H1 (cell line): ENCODE measurements around the gene LRPPRC. TPM values are rescaled to one million over a fixed set of nuclear protein-coding genes. Genes with fewer than 3 reads are reported as not detected.

Source experiments
- CTCF ChIA-PET: fragments of 300-600 bp; sonication (Branson Sonifier 250); formaldehyde crosslinking; loops from one replicate; lab custom pipeline; 2021; ENCODE audit not compliant: partially characterized antibody; lab: Charles Lee
- POLR2A ChIA-PET: fragments of 300-600 bp; sonication (Branson Sonifier 250); formaldehyde crosslinking; loops from one replicate; lab custom pipeline; 2021; ENCODE audit warnings: inconsistent platforms; ENCODE audit not compliant: partially characterized antibody; lab: Charles Lee
- DNase-seq, 2 experiments: peaks; one replicate each; pipeline versions ENCODE4 v3.0.0 to v3.0.0-alpha.2; 2010 to 2022; ENCODE audit warnings: low spot score in 2 of 2, low read depth in 1 of 2, mixed read lengths in 1 of 2
- FAIRE-seq: peaks from 2 replicates; lab custom pipeline; 2011; peaks lifted over from hg19 to GRCh38; lab: Jason Lieb, UNC
- H2AFZ ChIP-seq: 2 replicates; pipeline ENCODE4 v1.8.1; 2012; ENCODE audit warnings: low read length, inconsistent platforms
- H2AK5ac ChIP-seq: 2 replicates; pipeline ENCODE4 v1.6.1; 2013; ENCODE audit warnings: low read depth, low read length
- H2BK120ac ChIP-seq: replicated peaks from 2 replicates; pipeline ENCODE3; 2013; ENCODE audit warnings: low read depth, low read length, inconsistent platforms
- H2BK12ac ChIP-seq: 2 replicates; pipeline ENCODE4 v1.6.1; 2013; ENCODE audit warnings: low read depth, low read length
- H2BK15ac ChIP-seq: 2 replicates; pipeline ENCODE4 v1.6.1; 2013; ENCODE audit warnings: low read length
- H2BK20ac ChIP-seq: 2 replicates; pipeline ENCODE4 v1.6.1; 2013; ENCODE audit warnings: low read length
- H2BK5ac ChIP-seq: 2 replicates; pipeline ENCODE4 v1.6.1; 2013; ENCODE audit warnings: low read depth, low read length
- H3K14ac ChIP-seq: 2 replicates; pipeline ENCODE4 v1.6.1; 2013; ENCODE audit warnings: inconsistent platforms; ENCODE audit not compliant: insufficient read length
- H3K18ac ChIP-seq: 2 replicates; pipeline ENCODE4 v1.6.1; 2013; ENCODE audit warnings: low read length; ENCODE audit errors: extremely low read depth
- H3K23ac ChIP-seq: 2 replicates; pipeline ENCODE4 v1.6.1; 2013; ENCODE audit warnings: inconsistent platforms; ENCODE audit not compliant: insufficient read length
- H3K23me2 ChIP-seq: 2 replicates; pipeline ENCODE4 v1.6.1; 2013; ENCODE audit warnings: low read depth, low read length
- H3K27ac ChIP-seq: 2 replicates; pipeline ENCODE4 v1.6.1; 2011; ENCODE audit warnings: low read depth, low read length, inconsistent platforms
- H3K27me3 ChIP-seq, 4 experiments: replicated peaks in 1 of 4; 1 replicate in 1 of 4; 2 replicates in 3 of 4; pipeline versions ENCODE4 v1.6.1 to v1.8.1; 2011 to 2013; ENCODE audit warnings: low read length in 3 of 4, mild to moderate bottlenecking in 3 of 4, inconsistent platforms in 2 of 4, mixed read lengths in 2 of 4, moderate library complexity in 1 of 4; ENCODE audit not compliant: control insufficient read depth in 3 of 4, insufficient read depth in 3 of 4; ENCODE audit errors: extremely low read depth in 1 of 4
- H3K36me3 ChIP-seq, 4 experiments: 2 replicates each; pipeline versions ENCODE4 v1.6.1 to v1.8.1; 2011 to 2013; ENCODE audit warnings: mild to moderate bottlenecking in 4 of 4, low read length in 3 of 4, moderate library complexity in 2 of 4, control low read depth in 1 of 4, inconsistent platforms in 1 of 4; ENCODE audit not compliant: insufficient read depth in 4 of 4, control insufficient read depth in 2 of 4
- H3K4ac ChIP-seq: replicated peaks from 2 replicates; pipeline ENCODE3; 2013; ENCODE audit warnings: low read length, low read depth, mixed read lengths, inconsistent platforms; ENCODE audit not compliant: insufficient read length
- H3K4me1 ChIP-seq, 4 experiments: replicated peaks in 1 of 4; 1 replicate in 1 of 4; 2 replicates in 3 of 4; pipeline versions ENCODE4 v1.6.1 to v1.8.1; 2011 to 2013; ENCODE audit warnings: low read length in 3 of 4, inconsistent platforms in 2 of 4, mixed read lengths in 1 of 4; ENCODE audit not compliant: insufficient read depth in 4 of 4, control insufficient read depth in 3 of 4
- H3K4me2 ChIP-seq, 2 experiments: 2 replicates each; pipeline versions ENCODE4 v1.6.1 to v1.8.1; 2011 to 2013; ENCODE audit warnings: low read depth in 2 of 2, low read length in 2 of 2, control low read depth in 1 of 2, inconsistent platforms in 1 of 2, mild to moderate bottlenecking in 1 of 2; ENCODE audit not compliant: insufficient read depth in 1 of 2
- H3K4me3 ChIP-seq, 4 experiments: fragments of 200-600, 300-600 bp in 1 of 4; sonication (generic), shearing (Covaris generic), sonication (Bioruptor Twin) in 1 of 4; 2 replicates each; pipeline versions ENCODE4 v1.5.1 to v1.8.1; 2011 to 2016; ENCODE audit warnings: low read length in 4 of 4, low read depth in 3 of 4, control low read depth in 2 of 4, inconsistent platforms in 2 of 4, mild to moderate bottlenecking in 2 of 4, mixed read lengths in 1 of 4, moderate library complexity in 1 of 4; ENCODE audit not compliant: insufficient read depth in 2 of 4; ENCODE audit errors: extremely low read depth in 1 of 4
- H3K56ac ChIP-seq: replicated peaks from 2 replicates; pipeline ENCODE3; 2013; ENCODE audit warnings: low read depth, mild to moderate bottlenecking, mixed read lengths, low read length, inconsistent platforms; ENCODE audit not compliant: insufficient read length
- H3K79me1 ChIP-seq: 2 replicates; pipeline ENCODE4 v1.6.1; 2013; ENCODE audit warnings: low read depth, low read length, control low read depth
- H3K79me2 ChIP-seq, 2 experiments: 2 replicates each; pipeline versions ENCODE4 v1.6.1 to v1.8.1; 2012 to 2013; ENCODE audit warnings: low read length in 2 of 2, mild to moderate bottlenecking in 2 of 2, inconsistent platforms in 1 of 2; ENCODE audit not compliant: insufficient read depth in 2 of 2, control insufficient read depth in 1 of 2
- H3K9ac ChIP-seq, 4 experiments: replicated peaks in 1 of 4; 1 replicate in 1 of 4; 2 replicates in 3 of 4; pipeline versions ENCODE4 v1.6.1 to v1.8.1; 2011 to 2013; ENCODE audit warnings: low read depth in 3 of 4, low read length in 3 of 4, control low read depth in 2 of 4, mild to moderate bottlenecking in 2 of 4, moderate library complexity in 2 of 4, inconsistent platforms in 1 of 4; ENCODE audit errors: extremely low read depth in 1 of 4
- H3K9me3 ChIP-seq, 2 experiments: 2 replicates each; pipeline versions ENCODE4 v1.6.1 to v1.8.1; 2012 to 2013; ENCODE audit warnings: mild to moderate bottlenecking in 2 of 2, moderate library complexity in 2 of 2, control low read depth in 1 of 2, inconsistent platforms in 1 of 2, low read depth in 1 of 2, low read length in 1 of 2, mixed read lengths in 1 of 2; ENCODE audit not compliant: insufficient read depth in 2 of 2
- H4K20me1 ChIP-seq, 2 experiments: replicated peaks in 1 of 2; 2 replicates each; pipeline versions ENCODE3 to v1.8.1; 2011 to 2013; ENCODE audit warnings: inconsistent platforms in 2 of 2, low read length in 2 of 2, mild to moderate bottlenecking in 1 of 2; ENCODE audit not compliant: insufficient read depth in 2 of 2, control insufficient read depth in 1 of 2
- H4K5ac ChIP-seq: 2 replicates; pipeline ENCODE4 v1.6.1; 2013; ENCODE audit warnings: low read length, low read depth, mixed read lengths, inconsistent platforms; ENCODE audit not compliant: insufficient read length
- H4K8ac ChIP-seq: 2 replicates; pipeline ENCODE4 v1.8.0; 2013; ENCODE audit warnings: mild to moderate bottlenecking, moderate library complexity, low read length, inconsistent platforms; ENCODE audit not compliant: insufficient read depth; ENCODE audit errors: extremely low read depth
- H4K91ac ChIP-seq: replicated peaks from 2 replicates; pipeline ENCODE3; 2013; ENCODE audit warnings: low read length, mixed read lengths, inconsistent platforms; ENCODE audit not compliant: insufficient read length
- CHD1 ChIP-seq: IDR thresholded peaks from 2 replicates; pipeline ENCODE4 v1.6.1; 2012; ENCODE audit warnings: low read depth, low read length, improper control_type of control experiment
- NRF1 ChIP-seq: IDR thresholded peaks from 2 replicates; pipeline ENCODE4 v1.6.1; 2011; ENCODE audit warnings: mild to moderate bottlenecking, low read depth, low read length, improper control_type of control experiment
- POU5F1 ChIP-seq: IDR thresholded peaks from 2 replicates; pipeline ENCODE4 v1.6.1; 2011; ENCODE audit warnings: low read depth, mild to moderate bottlenecking, low read length, moderate library complexity
- SUZ12 ChIP-seq: fragments of 200-600 bp; sonication (generic); IDR thresholded peaks from 2 replicates; pipeline ENCODE4 v1.6.1; 2012; ENCODE audit warnings: mild to moderate bottlenecking, inconsistent platforms, low read length, moderate library complexity, mixed read lengths
- TCF12 ChIP-seq: IDR thresholded peaks from 2 replicates; pipeline ENCODE4 v1.6.1; 2011; ENCODE audit warnings: low read depth, mild to moderate bottlenecking, low read length
- WGBS, 2 experiments: shearing (Covaris generic) in 1 of 2; methylation state at CpG; one replicate each; pipeline versions ENCODE4 v1.1.6 to v1.1.7; 2013 to 2015; ENCODE audit warnings: low lambda C conversion rate in 2 of 2, mixed read lengths in 2 of 2, inconsistent platforms in 1 of 2, low coverage in 1 of 2, missing lambda C conversion rate in 1 of 2; ENCODE audit not compliant: insufficient replicate concordance in 2 of 2, insufficient coverage in 1 of 2, insufficient read length in 1 of 2; ENCODE audit errors: extremely low coverage in 1 of 2, missing lambda C conversion rate in 1 of 2; 5-methylcytosine and 5-hydroxymethylcytosine counted together
- polyA plus RNA-seq, 7 experiments: library from polyadenylated mRNA; depleted of rRNA in 3 of 7; stranded (reverse) in 5 of 7; unstranded in 2 of 7; fragments of >200 nt in 5 of 7; fragments of 200-250 nt in 2 of 7; gene quantifications; 1 replicate in 5 of 7; 2 replicates in 1 of 7; 4 replicates in 1 of 7; pipeline versions ENCODE4 v1.2.1 to v1.2.3, GENCODE V29; 2011 to 2013; ENCODE audit warnings: missing spikeins in 2 of 7, mixed read lengths in 2 of 7
- total RNA-seq: library from RNA; stranded (reverse); fragmentation: NEBNext Ultra II Directional; extraction: Animal tissue kit (Norgen Biotek cat#: 25700); gene quantifications from 2 replicates; pipeline ENCODE4 v1.2.1, GENCODE V29; 2021
- TF ChIP-seq, protein P1 (sequence below), 3 experiments: IDR thresholded peaks; 1 replicate in 2 of 3; 2 replicates in 1 of 3; pipeline versions ENCODE4 v1.5.1 to v1.6.1; 2011; ENCODE audit warnings: low read length in 3 of 3, mild to moderate bottlenecking in 3 of 3, inconsistent platforms in 2 of 3, low read depth in 1 of 3, moderate library complexity in 1 of 3; ENCODE audit not compliant: insufficient read depth in 1 of 3; ENCODE audit errors: control extremely low read depth in 1 of 3

Gene LRPPRC
- total and polyA plus RNA-seq, 2 of the 8 experiments (the other 6 are each of a cell fraction or from before 2014, with no cell fraction given) = 43.4 to 167 TPM

DNA sequence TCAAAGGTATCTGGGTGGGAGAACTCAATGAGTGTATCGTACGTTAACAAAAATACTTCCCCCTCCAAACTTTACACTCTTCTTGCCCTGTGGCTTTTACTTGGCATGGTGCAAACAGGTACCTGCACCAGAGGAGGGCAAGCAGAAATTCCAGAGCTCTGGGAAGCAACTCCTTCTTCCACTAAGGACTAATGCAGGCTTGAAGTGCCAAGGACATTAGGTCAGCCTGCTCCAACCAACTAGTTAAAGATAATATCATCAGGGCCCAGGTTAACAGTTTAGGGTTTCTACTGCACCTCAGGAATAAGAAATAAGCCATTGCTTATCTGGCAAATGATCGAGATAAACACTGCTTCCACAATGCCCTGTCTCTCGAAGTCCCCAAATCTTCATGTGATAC, 70.4 kb downstream of the LRPPRC start:
- Histone ChIP-seq H2BK5ac (no peak overlapping the region), H3K18ac (no peak overlapping the region), H2AK5ac (no peak overlapping the region), H3K9ac (no peak overlapping the region), H3K9me3 (no peaks in the 10 kb centered on the region), H2BK20ac (no peak overlapping the region), H4K91ac (no peak overlapping the region), H3K79me2 (no peaks in the 10 kb centered on the region), H3K79me1 (no peaks in the 10 kb centered on the region), H2BK120ac (no peak overlapping the region), H3K56ac (no peak overlapping the region), H3K4me3 (no peak overlapping the region), H3K4ac (no peak overlapping the region), H2BK15ac (no peak overlapping the region), H3K4me2 (no peak overlapping the region), H2BK12ac (no peak overlapping the region), H3K27me3 (no peaks in the 10 kb centered on the region), H3K36me3 (peaks cover 2 to 85% (median 40%) of the 10 kb centered on the region in 4 experiments; a peak in 7 of 8 replicates), H4K8ac (no peak overlapping the region), H3K14ac (no peak overlapping the region), H4K5ac (no peak overlapping the region), H3K23me2 (no peaks in the 10 kb centered on the region), H3K23ac (no peak overlapping the region), H2AFZ (no peak overlapping the region), H3K4me1 (no peaks in the 10 kb centered on the region), H4K20me1 (peaks cover 0 to 3% of the 10 kb centered on the region in 2 experiments), H3K27ac (no peak overlapping the region)
- DNase-seq (no peak), FAIRE-seq (no peak)
- CTCF ChIA-PET = interaction anchor here (1.6 to 2.5 kb wide), 2 partner anchors 48 to 423 kb away, joined by 3 to 5 read pairs; no protein-coding TSS in a partner anchor
- POLR2A ChIA-PET = no interaction called here
- 90% methylated on average over 4 of the region's 4 CpGs; no CpG with 5 or more reads in 1 of the 2 experiments for WGBS, 2 experiments
- TF ChIP-seq, protein P1, sequence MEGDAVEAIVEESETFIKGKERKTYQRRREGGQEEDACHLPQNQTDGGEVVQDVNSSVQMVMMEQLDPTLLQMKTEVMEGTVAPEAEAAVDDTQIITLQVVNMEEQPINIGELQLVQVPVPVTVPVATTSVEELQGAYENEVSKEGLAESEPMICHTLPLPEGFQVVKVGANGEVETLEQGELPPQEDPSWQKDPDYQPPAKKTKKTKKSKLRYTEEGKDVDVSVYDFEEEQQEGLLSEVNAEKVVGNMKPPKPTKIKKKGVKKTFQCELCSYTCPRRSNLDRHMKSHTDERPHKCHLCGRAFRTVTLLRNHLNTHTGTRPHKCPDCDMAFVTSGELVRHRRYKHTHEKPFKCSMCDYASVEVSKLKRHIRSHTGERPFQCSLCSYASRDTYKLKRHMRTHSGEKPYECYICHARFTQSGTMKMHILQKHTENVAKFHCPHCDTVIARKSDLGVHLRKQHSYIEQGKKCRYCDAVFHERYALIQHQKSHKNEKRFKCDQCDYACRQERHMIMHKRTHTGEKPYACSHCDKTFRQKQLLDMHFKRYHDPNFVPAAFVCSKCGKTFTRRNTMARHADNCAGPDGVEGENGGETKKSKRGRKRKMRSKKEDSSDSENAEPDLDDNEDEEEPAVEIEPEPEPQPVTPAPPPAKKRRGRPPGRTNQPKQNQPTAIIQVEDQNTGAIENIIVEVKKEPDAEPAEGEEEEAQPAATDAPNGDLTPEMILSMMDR (IDR thresholded peaks at IDR 0.05; ENCODE audit: control extremely low read depth in 1 of 3, insufficient read depth in 1 of 3, low read depth in 1 of 3, low read length in 3 of 3) = no peak
- no peak for TF ChIP-seq CHD1
- TF ChIP-seq NRF1 = no peak
- TF ChIP-seq TCF12 = no peak
- no peak for TF ChIP-seq SUZ12
- TF ChIP-seq POU5F1 = no peak
